NCI-H524 treated with DMSO at 0.1 percent for 48 hours (cell line): ENCODE measurements around the gene LGR4.
A peak's percentile ranks its signal among the peaks of the same experiment; 100 is the strongest.

Source experiments
- DNase-seq: peaks from one replicate; lab custom pipeline; 2025; lab: John Stamatoyannopoulos, UW

Gene LGR4

GRCh38 chr11:27401833-27402316, 70.7 kb downstream of the LGR4 start:
- no peak for DNase-seq

- DNase-seq = no peak
Observed at GRCh38 chr11:27401280-27401832, 71.2 kb downstream of the LGR4 start.

GRCh38 chr11:27398400-27398770, 74.2 kb downstream of the LGR4 start:
- peak; percentile 84 for DNase-seq

GRCh38 chr11:27397624-27398399, 74.8 kb downstream of the LGR4 start:
- DNase-seq = peak; percentile 78

GRCh38 chr11:27396259-27396839, 76.2 kb downstream of the LGR4 start:
- no peak for DNase-seq

- DNase-seq = no peak
Observed at GRCh38 chr11:27395556-27396258, 76.9 kb downstream of the LGR4 start.

- DNase-seq = no peak
Observed at GRCh38 chr11:27394781-27395228, 77.8 kb downstream of the LGR4 start.

- no peak for DNase-seq
Observed at GRCh38 chr11:27392278-27393114, 80.1 kb downstream of the LGR4 start.

- no peak for DNase-seq
Observed at GRCh38 chr11:27391331-27392015, 81.1 kb downstream of the LGR4 start.

- no peak for DNase-seq
Observed at GRCh38 chr11:27390318-27391295, 82.0 kb downstream of the LGR4 start.

GRCh38 chr11:27388869-27389268, 83.7 kb downstream of the LGR4 start:
- DNase-seq = no peak

- DNase-seq = no peak
Observed at GRCh38 chr11:27388001-27388400, 84.6 kb downstream of the LGR4 start.

GRCh38 chr11:27387362-27387761, 85.2 kb downstream of the LGR4 start:
- DNase-seq = no peak

- peak; percentile 31 for DNase-seq
Observed at GRCh38 chr11:27386181-27386845, 86.3 kb downstream of the LGR4 start.

- peak; percentile 77 for DNase-seq
Observed at GRCh38 chr11:27385245-27385644, 87.3 kb downstream of the LGR4 start.

GRCh38 chr11:27384227-27384626, 88.4 kb downstream of the LGR4 start:
- no peak for DNase-seq

- DNase-seq = no peak
Observed at GRCh38 chr11:27383645-27384044, 88.9 kb downstream of the LGR4 start.

- no peak for DNase-seq
Observed at GRCh38 chr11:27381238-27381666, 91.3 kb downstream of the LGR4 start.

GRCh38 chr11:27380771-27381170, 91.8 kb downstream of the LGR4 start:
- no peak for DNase-seq
